Measurements from ENCODE around the gene EAF1.
"Not testable (repeated sequence)": the region's sequence is repeated elsewhere in the genome, so short reads cannot be mapped to it uniquely, and the experiment has no call there.

The EAF1 gene

DNA sequence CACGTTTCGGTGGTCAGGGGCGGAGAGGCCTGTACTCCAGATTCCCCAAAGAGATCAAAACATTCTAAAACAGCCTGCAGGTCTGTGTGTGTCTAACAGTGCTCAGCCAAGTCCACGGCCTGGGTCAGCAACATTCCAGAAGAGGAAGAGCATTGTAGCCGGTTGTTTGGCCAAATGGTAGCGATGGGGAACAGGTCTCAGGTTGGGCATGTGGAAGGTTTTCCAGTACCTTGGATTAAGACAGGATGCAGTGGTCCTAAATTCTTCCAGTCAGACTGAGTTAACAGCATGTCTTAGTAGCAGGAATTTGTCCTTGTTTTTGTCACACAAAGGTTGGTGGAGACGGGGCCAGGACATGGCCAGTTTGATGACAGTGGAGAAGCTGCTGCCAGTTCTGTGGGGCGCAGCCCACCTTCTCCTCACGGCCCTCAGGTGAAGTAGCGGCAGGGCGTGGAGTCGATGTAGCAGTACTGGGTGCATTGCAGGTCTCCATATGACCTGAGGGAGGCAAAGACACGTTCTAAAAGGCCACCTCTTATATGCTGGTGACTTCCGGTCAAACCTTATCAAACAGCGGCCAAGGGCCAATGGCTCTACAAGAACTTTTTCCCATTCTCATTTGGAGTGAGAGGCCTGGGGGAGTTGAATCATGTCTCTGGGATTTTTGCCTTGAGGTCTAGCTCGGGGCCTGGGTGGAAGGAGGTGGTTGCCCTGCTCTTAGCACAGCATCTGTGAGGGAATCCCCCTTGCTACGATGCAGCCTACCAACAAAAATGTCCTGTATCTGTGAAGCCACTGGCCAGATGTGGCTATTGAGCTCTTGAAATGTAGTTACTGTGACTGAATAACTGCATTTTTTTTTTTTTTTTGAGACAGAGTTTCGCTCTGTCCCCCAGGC lies 24.1 kb downstream of the EAF1 start:
- DNase-seq = no peak

DNA sequence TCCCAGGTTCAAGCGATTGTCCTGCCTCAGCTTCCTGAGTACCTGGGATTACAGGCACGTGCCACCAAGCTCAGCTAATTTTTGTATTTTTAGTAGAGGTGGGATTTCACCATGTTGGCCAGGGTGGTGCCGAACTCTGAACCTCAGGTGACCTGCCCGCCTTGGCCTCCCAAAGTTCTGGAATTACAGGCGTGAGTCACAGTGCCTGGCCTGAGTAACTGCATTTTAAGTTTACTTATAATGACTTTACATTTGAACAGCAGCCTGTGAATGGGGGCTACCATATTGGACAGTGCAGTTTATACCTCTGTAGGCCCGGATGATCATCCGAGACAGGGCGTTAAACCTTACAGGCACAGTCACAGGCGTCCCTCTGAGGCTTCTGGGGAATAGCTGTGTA lies 24.8 kb downstream of the EAF1 start:
- DNase-seq = no peak

DNA sequence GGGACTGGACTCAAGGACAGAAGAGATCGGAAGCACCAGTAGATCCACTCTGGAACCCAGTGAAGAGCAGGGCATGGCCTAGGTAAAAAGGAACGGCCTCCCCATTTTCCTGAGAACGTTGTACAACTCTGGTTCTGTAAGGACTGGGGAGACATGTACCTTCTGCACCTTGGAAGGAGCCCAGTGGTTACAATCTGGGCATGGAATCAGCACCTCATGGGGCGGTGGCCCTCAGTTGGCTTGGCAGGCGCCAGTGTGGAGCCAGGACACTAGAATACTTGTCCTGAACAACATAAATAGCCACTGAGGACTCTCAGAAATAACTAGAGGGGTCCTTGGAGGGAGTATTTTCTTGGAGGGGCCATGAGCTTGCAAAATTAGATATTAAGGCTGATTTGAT lies 25.6 kb downstream of the EAF1 start:
- no peak for DNase-seq

DNA sequence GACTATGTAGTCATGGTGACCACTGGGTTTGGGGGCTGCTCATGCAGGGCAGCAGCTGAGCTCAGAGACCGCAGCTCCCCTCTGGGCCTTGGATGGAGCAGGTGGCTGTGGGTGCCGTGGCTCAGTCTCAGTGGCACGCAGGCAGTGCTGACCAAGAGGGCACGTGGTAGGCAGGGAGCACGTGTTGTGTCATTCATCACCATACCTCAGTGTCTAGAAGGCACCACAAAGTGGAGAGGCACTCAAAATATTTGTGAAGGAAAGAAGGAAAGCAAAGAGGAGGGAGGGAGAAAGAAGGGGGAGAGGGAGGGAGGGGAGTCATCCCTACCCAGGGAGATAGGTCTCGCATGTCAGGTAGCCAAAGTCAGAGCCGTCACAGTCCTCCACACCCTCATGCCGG lies 26.1 kb downstream of the EAF1 start:
- no peak for DNase-seq

DNA sequence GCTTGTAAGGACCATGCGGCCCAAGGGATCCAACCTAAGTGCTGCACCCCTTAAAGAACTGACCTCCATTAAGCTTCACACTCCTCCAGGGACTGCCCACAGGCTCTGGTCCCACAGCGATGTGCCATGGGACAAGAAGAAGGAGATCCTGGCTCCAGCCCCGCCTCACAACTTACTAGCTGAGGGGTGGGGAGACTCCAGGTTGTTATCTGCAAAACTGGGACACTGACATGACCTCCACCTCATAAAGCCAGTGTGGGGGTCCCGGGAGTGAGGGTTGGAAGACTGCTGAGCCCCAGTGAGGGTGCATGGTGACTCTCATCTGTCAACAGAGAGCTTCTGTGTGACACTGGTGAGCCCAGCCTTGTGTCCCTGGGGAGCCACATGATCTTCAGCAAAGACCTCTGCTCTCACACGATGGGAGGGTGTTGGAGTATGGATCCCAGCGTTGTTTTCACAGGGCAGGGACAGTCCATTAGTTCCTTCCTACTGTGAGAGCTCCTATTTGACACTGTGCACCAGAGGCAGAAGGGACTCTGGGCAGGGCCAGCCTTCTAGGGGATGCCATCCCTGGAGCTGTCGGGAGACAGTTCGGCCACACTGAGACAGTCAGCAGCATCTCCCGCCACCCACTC lies 26.7 kb downstream of the EAF1 start:
- DNase-seq = no peak

DNA sequence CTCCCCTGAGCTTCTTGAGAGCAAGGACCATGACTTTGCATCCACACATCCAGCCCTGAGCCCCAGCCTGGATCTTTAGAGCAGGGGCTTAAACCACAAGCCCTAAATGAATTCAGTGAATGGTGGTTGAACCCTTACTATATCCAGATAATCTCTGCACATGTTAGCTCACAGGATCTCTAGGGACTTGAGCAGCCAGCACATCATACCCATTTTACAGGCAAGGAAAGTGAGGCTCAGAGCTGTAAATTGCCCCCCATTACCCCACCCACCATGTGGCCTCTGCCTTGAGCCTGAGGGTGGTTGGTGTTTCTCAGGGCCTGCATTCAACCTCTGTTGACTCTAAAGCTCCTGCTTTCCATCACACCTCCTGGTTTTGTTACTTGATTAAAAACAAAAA lies 27.6 kb downstream of the EAF1 start:
- no peak for DNase-seq

DNA sequence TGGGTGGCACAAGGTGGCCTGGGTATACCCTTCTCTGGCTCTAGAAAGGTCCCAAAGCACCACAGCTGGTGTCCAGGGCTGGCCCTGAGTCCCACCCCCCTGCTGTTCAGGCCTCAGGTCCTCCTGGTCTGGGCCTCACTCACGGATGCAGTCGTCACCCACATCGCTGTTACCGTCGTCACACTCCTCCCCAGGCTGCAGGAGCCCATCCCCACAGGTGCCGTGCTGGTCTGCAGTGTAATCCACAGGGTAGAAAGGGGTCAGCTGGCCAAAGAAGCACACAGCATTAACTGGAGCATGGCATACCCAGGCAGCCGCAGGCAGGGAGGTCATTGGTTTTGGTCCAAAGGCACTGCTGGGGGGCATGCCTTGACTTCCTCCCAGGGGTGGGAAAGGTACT lies 28.4 kb downstream of the EAF1 start:
- no peak for DNase-seq

DNA sequence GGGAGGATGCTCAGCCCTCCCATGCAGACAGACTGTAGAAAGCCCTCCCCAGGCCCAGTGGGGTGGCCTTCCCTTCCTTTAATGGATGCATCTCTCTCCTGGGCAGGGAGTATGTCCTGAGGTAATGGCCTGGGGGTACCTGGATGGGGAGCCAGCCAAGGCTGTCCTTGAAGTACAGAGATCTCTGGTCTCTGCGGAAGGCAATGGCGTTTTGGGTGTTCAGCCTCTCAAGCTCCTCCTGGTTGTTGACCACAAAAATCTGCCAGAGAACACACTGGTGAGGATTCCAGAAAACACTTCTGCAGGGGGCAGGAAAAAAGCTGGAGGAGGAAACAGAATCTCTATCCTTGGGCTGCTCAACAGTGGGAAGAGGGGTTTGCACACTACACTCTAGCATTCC lies 28.9 kb downstream of the EAF1 start:
- no peak for DNase-seq

DNA sequence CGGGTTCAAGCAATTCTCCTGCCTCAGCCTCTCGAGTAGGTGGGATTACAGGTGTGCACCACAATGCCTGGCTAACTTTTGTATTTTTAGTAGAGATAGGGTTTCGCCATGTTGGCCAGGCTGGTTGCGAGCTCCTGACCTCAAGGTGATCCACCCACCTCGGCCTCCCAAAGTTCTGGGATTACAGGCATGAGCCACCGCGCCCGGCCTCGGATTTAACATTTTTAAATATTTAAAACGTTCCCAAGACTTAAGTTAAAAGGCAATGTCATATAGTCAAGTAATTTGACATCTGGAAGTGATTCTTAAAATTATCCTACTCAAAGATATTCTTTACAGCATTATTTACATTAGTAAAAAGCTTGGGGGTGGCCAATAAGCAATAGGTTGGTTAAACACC lies 29.5 kb downstream of the EAF1 start:
- not testable (repeated sequence) for DNase-seq

DNA sequence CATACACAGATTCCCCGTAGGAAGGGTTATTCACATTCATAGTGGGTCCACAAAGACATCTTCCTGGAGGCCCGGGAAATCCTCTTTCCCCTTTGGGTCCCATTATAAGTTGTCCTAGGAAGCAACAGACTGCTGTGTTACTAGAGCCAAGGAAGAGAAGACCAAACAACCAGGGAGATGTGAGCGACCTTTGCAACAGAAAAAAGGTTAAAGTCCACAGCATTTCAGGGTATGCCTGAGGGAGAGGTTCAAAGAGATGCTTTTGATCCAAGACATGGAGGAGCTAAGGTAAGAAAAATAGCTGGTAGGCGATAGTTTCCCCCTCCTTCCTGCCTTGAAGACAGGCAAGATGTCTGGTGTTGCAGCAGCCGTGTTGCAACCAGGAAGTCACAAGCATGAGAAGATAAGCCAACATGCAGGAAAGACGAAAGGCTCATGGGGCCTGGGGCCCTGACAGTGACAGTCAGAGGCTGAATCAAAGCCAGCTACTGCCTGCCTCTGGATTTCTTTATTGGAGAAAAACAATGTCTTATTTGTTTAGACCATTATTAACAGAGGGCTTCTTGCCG lies 30.9 kb downstream of the EAF1 start:
- DNase-seq = no peak

DNA sequence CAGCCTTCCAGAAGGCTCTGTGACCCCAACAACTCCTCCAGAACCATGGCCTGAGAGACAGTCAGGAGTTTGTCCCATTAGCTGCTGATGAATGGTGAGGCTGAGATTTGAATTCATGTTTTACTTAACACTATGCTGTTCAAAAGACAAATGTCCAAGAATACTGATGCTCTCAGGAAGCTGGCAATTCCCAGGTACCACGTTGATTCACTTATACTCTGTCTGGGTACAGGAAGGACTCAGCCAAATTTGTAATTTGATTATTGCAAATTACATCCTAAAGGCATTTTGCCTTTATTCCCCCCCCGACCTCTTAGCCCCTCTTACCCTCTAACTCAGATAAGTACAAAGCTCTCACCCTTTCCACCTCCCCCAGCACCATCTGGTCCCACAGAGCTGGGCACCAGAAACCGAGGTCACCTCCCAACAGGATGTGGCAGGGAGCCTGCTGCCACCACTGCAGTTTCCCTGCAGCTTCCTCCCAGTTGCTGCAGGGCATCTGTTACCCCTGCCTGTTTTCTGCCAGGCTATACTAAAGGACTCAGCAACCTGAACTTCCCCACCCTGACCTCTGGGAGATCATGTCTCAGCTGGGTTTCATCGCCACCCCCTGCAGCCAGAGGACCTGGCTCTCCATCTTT lies 33.6 kb downstream of the EAF1 start:
- DNase-seq = no peak

DNA sequence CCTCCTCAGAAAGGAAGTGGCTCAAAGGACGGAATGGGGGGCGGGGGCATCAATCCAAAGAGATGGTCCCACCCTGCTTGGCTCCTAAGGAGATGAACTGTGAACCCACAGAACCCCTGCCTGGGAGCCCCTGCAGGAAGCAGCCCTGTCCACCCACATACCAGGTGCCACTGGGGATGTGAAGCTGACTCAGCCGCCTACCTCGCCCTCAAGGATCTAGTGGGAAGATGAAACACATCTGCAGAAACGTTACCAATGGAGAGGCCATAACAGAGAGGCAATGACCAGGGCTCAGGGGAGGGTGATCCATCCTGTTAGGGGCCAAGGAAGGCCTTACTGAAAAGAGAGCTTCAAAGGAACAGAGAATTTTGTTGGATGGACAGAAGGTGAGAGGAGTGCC lies 35.1 kb downstream of the EAF1 start:
- no peak for DNase-seq

DNA sequence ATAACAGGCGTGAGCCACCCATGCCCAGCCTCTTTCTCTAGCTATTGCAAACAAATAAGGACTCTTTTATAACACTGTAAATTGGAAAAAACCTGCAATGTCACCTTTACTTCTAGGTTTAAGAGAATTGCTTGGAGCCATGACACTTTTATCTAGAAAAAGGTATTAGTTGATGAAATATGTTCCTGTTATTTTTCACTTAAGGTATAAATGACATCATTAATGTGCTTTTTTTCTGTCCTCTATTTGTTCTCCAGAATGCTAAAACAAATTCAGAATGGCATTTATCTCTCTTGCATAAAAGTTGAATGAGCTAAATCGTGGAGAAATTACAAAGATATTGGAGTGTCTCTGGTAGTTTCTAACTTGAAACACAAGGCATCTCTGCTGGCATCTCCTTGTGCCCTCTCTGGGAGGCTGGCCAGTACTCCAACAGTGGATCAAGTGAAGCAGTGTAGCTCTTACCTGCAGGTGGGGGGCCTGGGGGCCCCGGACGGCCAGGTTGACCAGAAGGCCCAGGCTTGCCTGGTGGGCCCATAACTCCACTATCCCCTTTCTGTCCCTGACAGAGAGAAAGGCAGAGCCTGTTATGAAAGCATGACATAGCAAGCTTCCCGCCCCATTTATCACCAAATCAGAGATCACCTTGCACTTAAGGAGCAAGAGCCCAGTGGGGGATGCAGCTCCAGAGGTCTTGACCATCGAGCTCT lies 38.6 kb downstream of the EAF1 start:
- DNase-seq = no peak

DNA sequence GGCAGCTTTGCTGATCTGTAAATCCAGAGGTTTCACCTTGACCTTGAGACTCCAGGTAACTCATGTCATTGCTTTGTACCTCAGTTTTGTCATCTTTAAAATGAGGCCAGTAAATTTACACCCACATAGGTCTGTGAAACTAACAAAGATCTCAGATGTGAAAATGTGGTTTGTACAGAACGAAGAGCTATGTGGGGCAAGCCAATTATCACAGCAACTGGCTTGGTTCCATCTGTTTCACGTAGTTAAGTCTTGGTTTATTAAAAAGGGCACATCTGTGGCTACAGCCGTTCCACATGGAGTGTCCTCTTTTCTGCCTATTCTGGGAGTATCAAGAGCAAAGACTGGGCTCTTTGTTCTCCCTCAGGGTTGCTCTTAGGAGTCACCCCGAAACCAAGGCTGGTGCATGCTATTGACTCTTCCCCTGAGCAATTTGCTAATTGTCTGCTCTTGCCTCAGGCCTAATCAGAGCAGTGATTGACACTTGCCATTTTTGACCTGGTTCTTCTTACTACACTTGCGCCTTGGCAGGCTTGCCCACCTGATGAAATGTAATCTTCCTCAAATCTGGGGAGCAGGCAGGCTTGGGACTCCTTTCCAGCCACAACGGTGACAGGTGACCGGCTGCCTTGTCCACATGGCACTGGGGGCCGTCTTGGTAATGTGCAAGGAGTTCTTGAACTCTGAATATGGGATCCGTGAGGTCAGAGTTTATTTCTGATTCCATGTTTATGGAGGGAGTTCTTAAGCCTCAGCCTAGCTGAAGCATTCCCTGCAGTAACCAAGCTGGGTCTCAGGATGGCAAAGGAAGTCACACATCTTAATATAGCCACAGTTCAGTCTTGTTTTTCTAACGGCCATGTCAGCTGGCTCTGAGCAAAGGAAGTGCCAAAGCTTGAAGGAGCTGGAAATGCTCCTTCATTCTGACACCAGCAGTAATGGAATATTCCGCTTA lies 40.1 kb downstream of the EAF1 start:
- no peak for DNase-seq

DNA sequence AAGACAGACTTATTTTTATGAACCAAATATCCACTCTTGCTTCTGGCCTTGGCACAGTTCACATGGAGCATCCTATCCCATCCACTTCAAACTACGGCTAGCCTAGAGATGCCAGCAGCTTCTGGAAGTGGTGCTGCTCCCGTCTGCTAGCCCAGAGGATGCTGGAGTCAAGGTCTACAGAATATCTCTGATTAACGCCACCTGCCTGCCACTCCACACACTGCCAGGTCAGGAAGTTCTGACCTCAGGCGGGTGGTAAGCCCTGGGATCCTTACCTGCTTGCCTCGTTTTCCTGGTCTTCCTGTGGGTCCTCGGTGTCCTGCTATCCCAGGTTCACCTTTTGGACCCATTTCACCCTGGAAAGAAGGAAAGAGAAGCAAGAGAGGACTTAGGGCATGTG lies 42.9 kb downstream of the EAF1 start:
- no peak for DNase-seq

DNA sequence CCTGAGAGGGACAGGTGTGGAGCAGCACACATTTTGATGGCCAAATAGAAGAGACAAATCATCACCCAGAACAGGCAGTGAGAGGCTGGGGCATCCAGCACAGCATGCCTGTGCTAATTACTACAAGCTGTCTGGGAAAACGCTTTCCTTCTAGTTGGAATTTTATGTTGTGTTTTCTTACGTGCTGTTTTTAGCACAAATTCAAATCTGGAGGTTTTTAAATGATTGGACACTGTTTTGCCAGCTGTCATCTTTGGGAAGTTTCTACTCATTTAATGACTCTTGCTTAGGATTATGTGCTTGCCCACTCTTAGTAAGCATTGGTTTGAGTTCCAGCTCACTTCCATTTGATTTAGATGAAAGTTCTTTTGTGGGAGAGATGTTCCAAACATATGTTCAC lies 43.5 kb downstream of the EAF1 start:
- no peak for DNase-seq

DNA sequence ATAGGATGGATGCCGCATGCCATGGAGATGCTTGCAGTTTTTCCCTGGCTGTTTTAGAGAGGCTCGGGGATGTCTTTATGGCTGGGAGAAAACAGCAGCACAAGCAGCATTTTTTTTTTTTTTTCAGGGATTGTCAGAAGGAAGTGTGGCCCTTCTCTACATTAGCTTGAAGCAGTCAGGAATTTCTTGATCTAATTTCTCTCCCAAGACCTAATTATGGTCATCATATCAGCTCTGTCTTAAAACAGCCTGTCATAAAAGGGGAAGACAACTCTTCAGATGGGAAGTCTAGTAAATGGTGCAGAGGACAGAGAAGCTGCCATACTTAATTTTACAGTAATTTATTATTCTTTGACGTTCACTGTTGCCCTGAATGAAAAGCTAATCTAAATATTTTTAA lies 44.5 kb downstream of the EAF1 start:
- no peak for DNase-seq

DNA sequence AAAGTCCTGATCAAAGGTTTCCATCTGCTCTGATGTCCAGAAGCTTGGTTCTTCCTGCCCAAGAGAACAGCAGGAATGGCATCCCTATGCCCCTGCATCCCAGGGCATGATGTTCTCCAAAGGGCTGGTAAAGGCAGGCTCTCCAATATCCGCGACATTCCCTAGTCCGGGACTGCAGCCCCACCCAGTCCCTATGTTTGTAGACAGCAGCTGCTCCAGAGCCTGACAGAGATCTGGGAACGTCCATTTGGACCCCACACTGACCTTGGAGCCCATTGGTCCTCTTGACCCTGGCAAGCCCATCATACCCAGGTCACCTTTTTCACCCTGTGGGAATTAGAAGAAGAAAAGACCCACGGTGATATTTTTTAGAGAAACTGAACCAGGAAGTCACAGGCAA lies 47.8 kb downstream of the EAF1 start:
- DNase-seq = no peak

DNA sequence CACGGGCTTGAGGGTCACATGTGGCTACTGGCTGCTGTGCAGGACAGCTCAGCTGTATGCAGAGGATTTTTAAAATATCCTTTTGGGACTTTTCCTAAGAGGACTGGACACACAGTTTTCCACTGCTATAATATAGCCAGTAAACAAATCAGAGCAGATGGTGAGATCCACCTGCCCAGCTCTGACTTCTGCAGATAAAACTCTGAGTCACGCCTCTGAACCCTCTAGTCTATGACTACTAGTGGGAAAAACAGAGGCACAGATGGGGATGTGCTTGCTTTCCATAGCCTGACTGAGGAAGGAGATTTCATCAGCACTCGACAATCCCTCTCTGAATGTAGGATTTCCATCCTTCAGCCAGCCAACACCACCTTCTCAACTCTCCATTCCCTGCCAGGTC lies 49.0 kb downstream of the EAF1 start:
- DNase-seq = no peak

DNA sequence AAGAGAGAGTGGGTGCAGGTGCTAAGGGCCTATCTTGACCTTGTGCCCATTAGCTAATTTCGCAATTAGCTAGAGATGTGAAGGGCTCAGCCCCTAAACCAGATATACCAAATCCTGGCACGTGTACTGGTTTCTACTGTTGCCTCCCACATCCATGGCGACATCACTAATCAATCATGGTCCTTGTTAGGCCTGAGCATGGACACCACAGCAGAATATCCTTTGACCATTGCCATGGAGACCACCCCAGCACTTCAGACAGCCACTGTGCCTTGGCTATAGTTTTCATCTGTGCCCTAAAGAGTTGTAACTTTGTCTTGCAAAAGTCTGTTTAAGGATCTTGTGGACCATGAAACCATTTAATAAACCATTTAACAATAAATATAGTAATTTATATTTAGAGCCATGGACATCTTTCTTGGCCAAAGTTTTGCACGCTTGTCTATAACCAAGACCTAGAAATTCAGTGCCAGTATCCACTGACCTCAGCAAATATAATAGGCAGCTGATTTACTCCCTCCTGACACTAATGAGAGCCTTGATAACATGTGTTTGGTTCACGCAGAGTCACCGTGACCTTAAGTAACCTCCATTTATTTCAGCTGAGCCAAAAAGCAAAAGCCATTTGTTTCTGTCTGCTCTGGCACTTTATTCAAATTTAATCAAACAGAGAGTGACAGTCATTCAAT lies 50.7 kb downstream of the EAF1 start:
- no peak for DNase-seq

DNA sequence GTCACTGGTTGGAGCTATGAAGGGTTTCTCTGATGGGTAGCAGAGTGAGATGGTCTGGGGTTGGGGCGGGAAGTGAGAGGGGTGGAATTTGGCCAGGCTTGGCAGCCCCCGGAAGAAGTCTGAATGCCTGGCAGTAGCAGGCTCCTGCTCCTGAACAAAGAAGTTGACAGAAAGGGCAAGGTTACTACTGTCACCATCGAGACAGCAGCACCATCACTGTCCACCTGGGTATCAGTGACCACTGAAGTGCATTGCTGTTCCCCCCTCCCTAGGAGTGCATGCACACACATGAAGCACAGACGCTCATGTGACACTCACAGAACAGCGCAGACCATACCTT lies 51.2 kb downstream of the EAF1 start:
- no peak for DNase-seq

All from right kidney (tissue), 1 donor.